Cardiac muscle cell (in vitro differentiated cells and primary cell): Measurements from ENCODE around the gene SSTR1. TPM values are rescaled to one million over a fixed set of nuclear protein-coding genes. Genes with fewer than 3 reads are reported as not detected.

Experiments used
- DNase-seq, 2 donors: peaks; one replicate each; pipeline versions ENCODE4 v3.0.0 to v3.0.0-alpha.2; 2010 to 2017; ENCODE audit warnings: low read depth in 1 of 2, low spot score in 1 of 2
- H3K27ac ChIP-seq: fragments of 200-600 bp; sonication (generic); 2 replicates; pipeline ENCODE4 v1.5.1; 2016
- H3K27me3 ChIP-seq: fragments of 200-600 bp; sonication (generic); 2 replicates; pipeline ENCODE4 v1.6.0; 2016; ENCODE audit warnings: control low read depth
- H3K36me3 ChIP-seq: fragments of 200-600 bp; sonication (generic); 2 replicates; pipeline ENCODE4 v1.5.1; 2016; ENCODE audit warnings: control low read depth
- H3K4me1 ChIP-seq: fragments of 200-600 bp; sonication (generic); 2 replicates; pipeline ENCODE4 v1.8.1; 2017; ENCODE audit warnings: low read depth, mild to moderate bottlenecking, mixed run types
- H3K4me3 ChIP-seq: fragments of 200-600 bp; sonication (generic); 2 replicates; pipeline ENCODE4 v1.5.1; 2016; ENCODE audit warnings: mild to moderate bottlenecking
- H3K9me3 ChIP-seq: fragments of 200-600 bp; sonication (generic); 2 replicates; pipeline ENCODE4 v1.5.1; 2017; ENCODE audit warnings: low read depth, mild to moderate bottlenecking, control low read depth
- polyA plus RNA-seq: library from polyadenylated mRNA; unstranded; fragments of >200 nt; fragmentation: Nextera tagmentation; extraction: Ambion mirVana; gene quantifications from 2 replicates; pipeline ENCODE4 v1.2.1, GENCODE V29; 2016
- total RNA-seq: library from RNA; depleted of rRNA; stranded (reverse); fragments of >200 nt; gene quantifications from 2 replicates; pipeline ENCODE4 v1.2.3, GENCODE V29; 2016
- TF ChIP-seq, protein P1 (sequence below): IDR thresholded peaks from 2 replicates; pipeline ENCODE4 v1.5.1; 2012; ENCODE audit warnings: low read depth, mild to moderate bottlenecking, low read length

SSTR1 gene
- total and polyA plus RNA-seq, 2 experiments from 2014 or later: not detected

DNA sequence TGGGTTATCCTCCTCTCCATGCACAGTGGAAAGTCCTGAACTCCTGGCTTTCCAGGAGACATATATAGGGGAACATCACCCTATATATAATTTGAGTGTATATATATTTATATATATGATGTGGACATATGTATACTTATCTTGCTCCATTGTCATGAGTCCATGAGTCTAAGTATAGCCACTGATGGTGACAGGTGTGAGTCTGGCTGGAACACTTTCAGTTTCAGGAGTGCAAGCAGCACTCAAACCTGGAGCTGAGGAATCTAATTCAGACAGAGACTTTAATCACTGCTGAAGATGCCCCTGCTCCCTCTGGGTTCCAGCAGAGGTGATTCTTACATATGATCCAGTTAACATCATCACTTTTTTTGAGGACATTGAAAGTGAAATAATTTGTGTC is 4.4 kb downstream of the SSTR1 start:
- H3K27ac ChIP-seq: no peak overlapping the region
- no peak for DNase-seq
- no peaks in the 10 kb centered on the region for H3K9me3 ChIP-seq
- TF ChIP-seq, protein P1, sequence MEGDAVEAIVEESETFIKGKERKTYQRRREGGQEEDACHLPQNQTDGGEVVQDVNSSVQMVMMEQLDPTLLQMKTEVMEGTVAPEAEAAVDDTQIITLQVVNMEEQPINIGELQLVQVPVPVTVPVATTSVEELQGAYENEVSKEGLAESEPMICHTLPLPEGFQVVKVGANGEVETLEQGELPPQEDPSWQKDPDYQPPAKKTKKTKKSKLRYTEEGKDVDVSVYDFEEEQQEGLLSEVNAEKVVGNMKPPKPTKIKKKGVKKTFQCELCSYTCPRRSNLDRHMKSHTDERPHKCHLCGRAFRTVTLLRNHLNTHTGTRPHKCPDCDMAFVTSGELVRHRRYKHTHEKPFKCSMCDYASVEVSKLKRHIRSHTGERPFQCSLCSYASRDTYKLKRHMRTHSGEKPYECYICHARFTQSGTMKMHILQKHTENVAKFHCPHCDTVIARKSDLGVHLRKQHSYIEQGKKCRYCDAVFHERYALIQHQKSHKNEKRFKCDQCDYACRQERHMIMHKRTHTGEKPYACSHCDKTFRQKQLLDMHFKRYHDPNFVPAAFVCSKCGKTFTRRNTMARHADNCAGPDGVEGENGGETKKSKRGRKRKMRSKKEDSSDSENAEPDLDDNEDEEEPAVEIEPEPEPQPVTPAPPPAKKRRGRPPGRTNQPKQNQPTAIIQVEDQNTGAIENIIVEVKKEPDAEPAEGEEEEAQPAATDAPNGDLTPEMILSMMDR: no peak
- H3K4me3 ChIP-seq: no peak overlapping the region
- no peaks in the 10 kb centered on the region for H3K36me3 ChIP-seq
- H3K27me3 ChIP-seq: peaks cover 79% of the 10 kb centered on the region
- no peaks in the 10 kb centered on the region for H3K4me1 ChIP-seq

DNA sequence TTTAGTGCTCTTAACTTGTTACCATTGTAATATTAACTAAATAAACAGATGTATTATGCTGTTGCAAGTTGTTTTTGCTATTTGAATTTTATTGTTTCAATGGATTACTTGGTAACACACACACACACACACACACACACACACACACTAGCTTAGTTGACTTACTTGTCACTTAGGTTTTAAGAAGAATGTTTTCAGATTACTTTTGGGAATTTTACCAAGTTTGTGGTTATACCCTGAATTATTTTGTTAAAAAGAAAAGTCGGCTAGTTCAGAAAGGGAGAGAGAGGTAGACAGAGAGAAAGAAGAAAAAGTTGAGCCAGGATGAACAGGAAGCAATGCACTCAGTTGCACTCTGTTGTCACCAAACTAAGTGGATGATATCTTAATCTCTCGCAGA is 5.3 kb downstream of the SSTR1 start:
- H3K27me3 ChIP-seq: peaks cover 70% of the 10 kb centered on the region
- TF ChIP-seq, protein P1: no peak
- no peak overlapping the region for H3K27ac ChIP-seq
- no peaks in the 10 kb centered on the region for H3K4me1 ChIP-seq
- no peaks in the 10 kb centered on the region for H3K36me3 ChIP-seq
- H3K9me3 ChIP-seq: no peaks in the 10 kb centered on the region
- H3K4me3 ChIP-seq: no peak overlapping the region
- DNase-seq: peak in 1 of 2 donors; percentile 13

DNA sequence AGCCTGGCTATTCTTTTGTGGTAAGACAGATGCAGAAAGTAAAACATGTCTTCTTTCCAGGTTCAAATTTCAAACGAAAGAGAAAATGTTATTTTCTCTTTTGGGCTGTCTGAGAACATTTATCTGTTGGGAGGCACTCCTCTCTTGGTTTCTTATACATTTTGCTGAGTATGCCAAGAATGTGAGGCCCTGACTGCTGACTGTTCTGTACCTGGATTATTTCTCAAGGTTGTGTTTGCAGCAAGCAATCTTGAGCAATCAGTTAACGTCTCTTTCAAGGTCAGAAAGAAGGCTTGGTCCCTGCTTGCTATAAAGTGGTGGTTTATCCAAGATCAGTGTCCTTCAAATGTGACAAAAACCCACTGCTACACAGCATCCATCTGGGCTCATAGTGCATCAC is 9.8 kb downstream of the SSTR1 start:
- TF ChIP-seq, protein P1: no peak
- H3K4me3 ChIP-seq: no peak overlapping the region
- H3K9me3 ChIP-seq: no peaks in the 10 kb centered on the region
- no peak overlapping the region for H3K27ac ChIP-seq
- no peaks in the 10 kb centered on the region for H3K36me3 ChIP-seq
- H3K27me3 ChIP-seq: peaks cover 25% of the 10 kb centered on the region
- DNase-seq: no peak
- H3K4me1 ChIP-seq: no peaks in the 10 kb centered on the region

DNA sequence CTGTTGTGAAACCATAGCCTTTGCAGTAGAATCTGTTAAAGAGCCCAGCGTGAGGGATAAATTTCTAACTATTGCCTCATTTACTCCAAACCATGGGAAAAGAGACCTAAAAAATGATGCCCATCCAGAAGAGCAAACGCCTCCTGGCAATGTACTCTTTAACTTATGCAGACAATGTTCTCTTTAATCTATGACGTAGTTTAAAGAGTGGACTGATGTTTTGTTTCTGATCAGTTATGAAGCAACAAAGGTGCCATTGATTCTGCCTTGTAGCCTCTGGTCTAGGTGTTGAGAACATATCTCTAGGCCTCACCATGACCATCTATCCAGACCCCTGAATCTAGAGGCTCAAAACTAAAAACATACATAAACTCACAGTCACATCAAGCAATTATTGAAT is 13.4 kb downstream of the SSTR1 start:
- Histone ChIP-seq H3K36me3 (no peaks in the 10 kb centered on the region), H3K27ac (no peak overlapping the region), H3K27me3 (peaks cover 3% of the 10 kb centered on the region), H3K4me3 (no peak overlapping the region), H3K4me1 (no peaks in the 10 kb centered on the region), H3K9me3 (no peaks in the 10 kb centered on the region)
- TF ChIP-seq, protein P1: no peak
- no peak for DNase-seq

DNA sequence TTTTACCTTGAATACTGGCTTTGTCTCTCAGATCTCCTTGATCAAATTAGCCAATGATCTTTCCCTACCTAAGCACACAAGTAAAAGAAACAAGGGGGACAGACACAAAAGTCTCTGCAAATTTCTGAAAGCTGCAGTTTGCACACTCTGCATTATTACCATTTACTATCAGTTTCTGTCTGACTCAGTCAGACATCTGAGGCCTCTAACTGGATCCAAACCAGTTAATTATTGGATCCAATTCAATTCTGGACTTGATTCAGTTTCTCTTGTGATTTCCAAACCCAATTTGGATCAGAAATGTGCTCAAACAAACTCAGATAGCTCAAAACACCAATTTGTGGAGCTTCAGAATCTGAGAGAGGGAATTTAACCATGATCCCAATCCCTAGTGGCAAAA is 16.6 kb downstream of the SSTR1 start:
- H3K4me1 ChIP-seq: no peaks in the 10 kb centered on the region
- DNase-seq: no peak
- TF ChIP-seq, protein P1: no peak
- H3K27me3 ChIP-seq: no peaks in the 10 kb centered on the region
- H3K4me3 ChIP-seq: no peak overlapping the region
- no peaks in the 10 kb centered on the region for H3K36me3 ChIP-seq
- no peaks in the 10 kb centered on the region for H3K9me3 ChIP-seq
- H3K27ac ChIP-seq: no peak overlapping the region

DNA sequence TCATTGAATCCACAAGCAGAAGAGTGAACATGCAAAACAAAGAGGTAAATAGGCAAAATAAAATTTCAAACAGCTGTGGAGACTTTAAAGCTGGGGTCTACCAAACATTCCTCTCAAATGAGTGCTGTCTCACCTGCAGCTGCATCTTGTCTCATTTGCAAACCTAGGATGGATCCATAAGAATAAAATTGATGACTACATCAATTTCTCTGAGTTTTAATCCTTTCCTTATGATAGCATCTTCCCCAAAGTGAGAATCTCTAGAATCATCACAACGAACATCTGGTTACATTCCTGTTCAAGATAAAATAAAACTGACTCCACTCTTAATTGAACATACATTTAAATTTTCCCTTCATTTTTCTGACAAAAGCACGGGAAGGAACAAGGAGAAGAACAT is 18.2 kb downstream of the SSTR1 start:
- TF ChIP-seq, protein P1: no peak
- Histone ChIP-seq H3K4me3 (no peak overlapping the region), H3K36me3 (no peaks in the 10 kb centered on the region), H3K9me3 (no peaks in the 10 kb centered on the region), H3K27ac (no peak overlapping the region), H3K4me1 (no peaks in the 10 kb centered on the region), H3K27me3 (no peaks in the 10 kb centered on the region)
- DNase-seq: no peak
